ENCODE measurements around the gene RARG.

RARG gene

GRCh38 chr12:53161119-53161911 lies 70.7 kb downstream of the RARG start:
- DNase-seq, result no peak

GRCh38 chr12:53160673-53161072 lies 71.3 kb downstream of the RARG start:
- no peak for DNase-seq

All from NCI-H345 (cell line).